DMS 273 treated with DMSO at 0.1 percent for 48 hours (cell line): ENCODE data around the gene NSUN2.

Experiments used
- DNase-seq: peaks from one replicate; lab custom pipeline; 2025; lab: John Stamatoyannopoulos, UW

NSUN2 gene

GRCh38 chr5:6644794-6645241, 12.0 kb upstream of the NSUN2 start:
- DNase-seq = no peak

GRCh38 chr5:6642655-6643054, 9.8 kb upstream of the NSUN2 start:
- DNase-seq = no peak

DNA sequence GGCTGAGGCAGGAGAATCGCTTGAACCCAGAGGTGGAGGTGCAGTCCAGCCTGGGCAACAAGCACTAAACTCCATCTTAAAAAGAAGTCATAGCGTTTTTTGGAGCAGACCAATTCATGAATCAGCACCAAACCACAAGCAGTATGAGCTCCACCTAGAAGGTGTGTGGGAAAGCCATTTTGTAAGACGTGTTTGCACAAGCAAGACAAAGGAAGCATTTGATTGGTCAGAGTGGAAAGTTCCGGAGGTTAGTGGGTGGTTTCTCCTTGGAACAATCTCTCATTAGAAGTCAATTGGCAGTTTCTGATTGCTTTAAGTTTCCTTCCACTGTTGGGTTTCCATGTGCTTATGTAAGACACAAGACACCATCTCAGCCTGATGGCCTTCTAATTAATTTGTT, 5.4 kb upstream of the NSUN2 start:
- DNase-seq = no peak

DNA sequence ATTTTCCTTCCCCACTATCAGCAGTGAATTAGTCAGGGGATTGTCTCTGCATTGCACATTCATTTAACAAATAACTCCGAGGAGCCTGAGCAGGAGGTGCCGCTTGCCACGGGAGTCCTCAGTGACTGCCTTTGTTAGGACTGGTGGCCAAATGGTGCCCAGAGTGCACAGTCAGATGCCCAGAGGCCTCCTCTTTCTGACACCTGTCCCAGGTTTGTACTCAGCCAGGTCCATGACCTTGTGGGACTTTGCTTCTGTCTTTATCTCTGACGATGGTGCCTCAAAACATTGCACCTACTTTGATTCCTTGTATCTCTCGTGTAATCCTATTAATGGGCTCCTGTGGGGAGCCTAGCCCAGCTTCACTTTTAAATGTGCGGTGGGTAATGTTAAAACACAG, 4.7 kb upstream of the NSUN2 start:
- no peak for DNase-seq

DNA sequence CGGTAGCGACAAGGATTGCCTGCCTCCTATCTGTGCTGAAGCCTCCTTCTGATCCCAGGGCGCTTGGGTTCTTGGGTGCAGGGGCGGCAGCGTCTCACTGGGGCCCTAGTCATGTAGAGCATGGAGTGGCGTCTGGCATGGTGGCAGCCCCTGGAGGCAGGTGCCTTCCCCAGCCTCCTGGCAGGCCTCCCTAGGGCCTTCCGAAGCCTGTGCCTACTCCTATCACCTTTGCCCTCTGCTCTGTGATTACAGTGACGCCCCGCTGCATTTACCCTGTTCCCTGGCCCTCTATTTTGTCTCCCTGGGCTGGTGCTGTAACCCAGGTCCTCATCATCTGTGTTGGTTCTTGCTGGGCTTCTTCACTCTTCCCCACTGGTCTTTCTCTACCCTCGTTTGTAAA, 4.2 kb upstream of the NSUN2 start:
- DNase-seq = no peak

DNA sequence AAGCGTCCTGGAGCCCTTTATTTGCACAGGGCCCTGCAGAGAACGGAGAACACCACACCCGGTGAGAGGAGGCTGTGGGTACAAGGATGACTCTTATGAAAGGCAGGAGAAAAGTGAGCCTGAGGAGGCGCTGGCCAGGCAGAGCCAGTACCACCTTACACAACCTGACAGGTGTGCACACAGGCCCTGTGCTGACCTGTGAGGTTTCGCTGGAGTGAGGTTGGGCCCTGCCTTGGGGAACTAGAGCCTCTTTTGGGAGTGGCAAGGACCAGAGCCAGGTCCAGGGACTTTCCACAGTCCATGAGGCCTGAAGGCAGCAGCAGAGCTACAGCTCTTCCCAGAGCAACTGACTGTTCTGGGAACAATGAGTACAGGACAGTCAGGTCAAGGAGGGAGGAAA, 3.4 kb upstream of the NSUN2 start:
- DNase-seq = no peak

- no peak for DNase-seq
Measured at GRCh38 chr5:6634788-6635430, 2.1 kb upstream of the NSUN2 start.

DNA sequence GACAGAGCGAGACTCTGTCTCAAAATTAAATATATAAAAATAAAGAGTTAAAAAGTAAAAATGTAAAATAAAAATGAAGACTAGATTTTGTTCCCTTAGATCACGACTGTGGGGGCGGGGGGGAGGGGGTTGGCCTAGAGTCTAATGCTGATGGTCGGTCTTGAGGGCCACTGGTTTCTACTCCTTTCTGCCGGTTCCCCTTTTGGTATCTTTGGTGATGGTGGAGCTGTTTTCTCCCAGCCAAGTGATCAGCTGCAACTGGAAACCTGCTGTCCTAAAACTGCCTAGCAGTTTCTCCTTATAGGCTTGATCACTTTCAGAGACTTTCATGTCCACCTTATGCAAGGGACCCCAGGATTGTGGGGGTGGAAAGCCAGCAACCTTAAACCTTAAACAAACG, 1.5 kb upstream of the NSUN2 start:
- no peak for DNase-seq

DNA sequence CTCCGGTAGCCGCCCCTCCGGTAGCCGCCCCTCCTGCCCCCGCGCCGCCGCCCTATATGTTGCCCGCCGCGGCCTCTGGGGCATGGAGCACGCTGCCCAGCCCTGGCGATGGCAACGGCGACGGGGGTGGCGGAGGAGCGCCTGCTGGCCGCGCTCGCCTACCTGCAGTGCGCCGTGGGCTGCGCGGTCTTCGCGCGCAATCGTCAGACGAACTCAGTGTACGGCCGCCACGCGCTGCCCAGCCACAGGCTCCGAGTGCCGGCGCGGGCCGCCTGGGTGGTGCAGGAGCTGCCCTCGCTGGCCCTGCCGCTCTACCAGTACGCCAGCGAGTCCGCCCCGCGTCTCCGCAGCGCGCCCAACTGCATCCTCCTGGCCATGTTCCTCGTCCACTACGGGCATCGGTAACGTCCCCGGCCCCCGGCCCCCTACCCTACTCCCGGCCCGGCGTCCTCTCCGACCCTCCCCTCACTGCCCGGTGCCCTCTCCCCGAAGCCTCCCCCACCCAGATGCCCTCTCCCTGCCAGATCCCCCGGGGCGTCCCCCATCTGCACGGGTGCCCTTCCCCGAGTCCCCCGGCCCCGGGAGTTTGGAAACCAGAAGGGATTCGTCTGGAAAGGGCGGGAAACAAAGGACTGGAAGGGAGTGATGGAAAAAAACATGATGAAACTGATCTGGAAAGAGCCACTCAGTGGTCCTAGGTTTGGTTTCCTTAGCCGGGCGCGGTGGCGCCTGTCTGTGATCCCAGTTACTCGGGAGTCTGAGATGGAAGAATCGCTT, 813 bp upstream of the NSUN2 start:
- no peak for DNase-seq

- DNase-seq = no peak
Measured at GRCh38 chr5:6632324-6632887, 438 bp downstream of the NSUN2 start.

GRCh38 chr5:6631441-6631840, 1.4 kb downstream of the NSUN2 start:
- no peak for DNase-seq

GRCh38 chr5:6626508-6626907, 6.3 kb downstream of the NSUN2 start:
- DNase-seq = no peak

DNA sequence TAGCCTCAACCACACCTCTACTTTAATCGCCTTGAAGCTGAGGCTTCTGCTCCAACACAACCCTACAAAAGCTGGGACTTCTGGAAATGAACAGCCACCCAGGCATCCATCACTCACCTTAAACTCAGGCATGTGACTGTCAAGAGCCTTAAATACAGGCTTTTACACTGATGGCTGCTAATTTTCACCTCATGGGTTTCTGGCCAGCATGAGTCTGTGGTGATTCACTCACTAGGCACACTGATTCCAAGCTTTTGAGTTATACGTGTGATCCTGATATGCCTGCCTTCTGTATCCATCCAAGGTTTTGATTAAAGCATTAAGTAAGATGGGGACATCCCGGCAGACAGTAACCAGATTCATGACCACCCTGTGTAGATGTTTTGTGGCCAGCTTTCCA, 8.9 kb downstream of the NSUN2 start:
- no peak for DNase-seq

- DNase-seq = no peak
Measured at GRCh38 chr5:6623228-6623627, 9.6 kb downstream of the NSUN2 start.

- no peak for DNase-seq
Measured at GRCh38 chr5:6616632-6617031, 16.2 kb downstream of the NSUN2 start.

DNA sequence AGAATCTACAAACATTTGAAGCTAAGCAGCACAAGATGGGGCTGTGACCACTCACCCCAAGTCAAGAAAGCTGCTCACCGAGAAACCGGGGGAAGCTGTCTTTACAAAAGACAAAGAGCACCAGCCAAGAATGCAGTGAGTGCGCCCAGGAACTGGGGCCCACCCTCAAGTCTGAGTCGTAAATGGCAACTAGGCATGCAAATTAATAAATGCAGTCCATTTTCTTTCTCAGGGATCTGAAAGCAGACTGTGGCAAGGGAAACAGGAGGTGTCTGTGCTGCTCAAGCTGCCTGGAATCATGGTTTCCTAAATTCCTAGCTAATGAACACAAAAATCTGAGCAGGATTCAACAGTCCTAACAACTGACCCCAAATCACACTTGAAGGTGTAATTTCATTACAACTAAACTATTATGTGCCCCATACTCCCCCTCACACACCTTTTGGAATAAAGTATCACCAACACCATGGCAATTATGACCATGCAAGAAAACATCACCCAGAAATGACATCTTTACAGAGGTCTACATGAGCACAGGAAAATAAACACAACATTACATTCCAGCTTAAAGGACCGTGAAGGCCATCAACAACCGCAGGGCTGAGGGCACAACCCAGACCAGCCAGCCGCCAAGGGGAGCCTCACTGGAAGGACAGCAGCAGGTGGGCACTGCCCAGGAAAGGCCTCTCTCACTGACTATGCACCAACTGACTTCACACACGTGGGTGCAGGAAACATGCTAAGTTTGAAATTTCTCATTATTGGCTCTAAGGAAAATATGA, 17.6 kb downstream of the NSUN2 start:
- no peak for DNase-seq

DNA sequence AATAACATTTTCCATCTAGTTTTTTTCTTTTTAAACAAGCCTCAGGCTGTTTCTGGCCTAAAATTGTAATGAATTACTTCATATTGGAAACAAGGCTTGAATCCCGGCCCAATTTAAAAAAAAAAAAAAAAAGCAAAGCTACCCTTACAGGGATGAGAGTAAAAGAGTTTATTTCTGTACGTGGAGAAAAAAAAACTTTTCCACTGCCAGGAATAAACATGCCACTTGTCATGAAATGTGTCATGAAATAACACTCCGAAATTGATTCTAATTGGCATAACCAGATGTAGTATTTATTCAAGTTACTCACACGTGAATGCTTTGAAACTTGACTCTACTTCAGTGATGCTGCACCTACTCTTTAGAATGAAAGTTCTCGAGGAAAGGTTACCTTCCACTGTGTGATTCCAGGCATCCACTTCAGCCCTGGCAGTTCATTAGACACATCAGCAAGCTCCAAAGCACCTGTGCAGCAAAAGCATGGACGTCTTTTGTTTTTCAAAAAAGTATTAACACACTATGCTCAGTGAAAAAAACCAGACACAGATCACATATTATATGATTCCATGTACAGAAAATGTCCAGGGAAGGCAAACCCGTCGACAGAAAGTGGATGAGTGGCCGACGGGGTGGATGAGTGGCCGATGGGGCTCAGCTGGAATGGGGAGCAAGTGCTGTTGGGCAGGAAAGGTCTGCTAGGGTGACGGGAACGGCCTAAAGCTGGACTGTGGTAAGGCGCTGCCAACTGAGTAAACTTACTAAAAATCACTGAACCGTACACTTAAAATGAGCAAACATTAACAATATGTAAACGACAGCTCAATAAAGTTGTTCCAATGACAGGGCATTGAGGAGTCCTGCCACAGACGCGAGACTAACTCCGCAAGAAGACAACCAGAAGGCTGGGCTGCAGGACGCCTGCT, 21.2 kb downstream of the NSUN2 start:
- no peak for DNase-seq

GRCh38 chr5:6608016-6608415, 24.8 kb downstream of the NSUN2 start:
- no peak for DNase-seq

- no peak for DNase-seq
Measured at GRCh38 chr5:6607559-6607936, 25.3 kb downstream of the NSUN2 start.

DNA sequence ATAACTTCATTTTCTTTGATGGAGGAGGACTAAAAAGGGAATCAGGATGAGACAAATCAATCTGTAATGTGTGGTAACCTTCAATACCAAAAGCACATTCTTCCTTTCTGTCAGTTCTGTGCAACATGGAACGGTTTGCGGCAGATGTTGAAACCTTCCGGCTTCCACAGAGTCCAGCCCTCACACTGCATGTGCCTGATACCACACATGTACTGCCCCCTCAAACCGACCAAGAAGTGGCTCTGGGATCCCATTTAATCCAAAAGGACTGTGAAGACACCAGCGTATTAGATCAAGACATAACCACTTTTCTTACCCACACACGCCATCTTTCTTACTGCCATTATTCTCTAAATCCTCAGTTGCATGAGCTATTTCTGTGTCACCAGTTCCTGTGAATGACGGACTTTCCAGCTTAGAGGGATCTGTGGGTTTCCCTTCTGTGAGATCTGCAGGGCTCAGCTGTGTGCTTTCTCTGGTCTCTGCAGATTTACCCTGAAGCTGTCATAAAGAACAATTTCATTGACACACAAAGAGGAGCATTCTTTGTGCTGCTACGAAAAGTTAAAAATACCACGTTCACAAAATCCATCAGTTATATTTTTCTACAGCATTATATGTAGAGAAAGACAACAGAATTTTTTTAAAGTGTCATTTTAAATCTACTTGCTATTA, 25.8 kb downstream of the NSUN2 start:
- no peak for DNase-seq

DNA sequence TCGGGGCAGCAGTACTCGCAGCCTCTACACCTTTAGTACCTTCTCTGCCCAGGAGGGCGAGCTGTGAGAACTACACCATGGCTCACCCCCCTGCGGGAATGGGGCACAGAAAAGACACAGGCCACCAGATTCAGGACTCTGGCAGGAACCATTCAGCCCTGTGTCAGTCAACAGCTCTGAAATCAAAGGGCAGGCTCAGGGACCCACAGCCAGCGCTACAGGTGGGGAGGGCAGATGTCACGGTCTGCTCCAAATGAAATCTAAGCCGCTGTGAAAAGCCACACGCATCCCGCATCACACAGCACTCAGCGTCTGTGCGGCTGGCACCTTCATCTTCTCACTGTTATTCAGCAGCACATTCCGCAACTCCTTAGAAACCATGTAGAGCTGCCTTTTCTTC, 27.9 kb downstream of the NSUN2 start:
- no peak for DNase-seq
